ENCODE results near the gene PCID2.
"Not testable (repeated sequence)": the region's sequence is repeated elsewhere in the genome, so short reads cannot be mapped to it uniquely, and the experiment has no call there.

The PCID2 gene

DNA sequence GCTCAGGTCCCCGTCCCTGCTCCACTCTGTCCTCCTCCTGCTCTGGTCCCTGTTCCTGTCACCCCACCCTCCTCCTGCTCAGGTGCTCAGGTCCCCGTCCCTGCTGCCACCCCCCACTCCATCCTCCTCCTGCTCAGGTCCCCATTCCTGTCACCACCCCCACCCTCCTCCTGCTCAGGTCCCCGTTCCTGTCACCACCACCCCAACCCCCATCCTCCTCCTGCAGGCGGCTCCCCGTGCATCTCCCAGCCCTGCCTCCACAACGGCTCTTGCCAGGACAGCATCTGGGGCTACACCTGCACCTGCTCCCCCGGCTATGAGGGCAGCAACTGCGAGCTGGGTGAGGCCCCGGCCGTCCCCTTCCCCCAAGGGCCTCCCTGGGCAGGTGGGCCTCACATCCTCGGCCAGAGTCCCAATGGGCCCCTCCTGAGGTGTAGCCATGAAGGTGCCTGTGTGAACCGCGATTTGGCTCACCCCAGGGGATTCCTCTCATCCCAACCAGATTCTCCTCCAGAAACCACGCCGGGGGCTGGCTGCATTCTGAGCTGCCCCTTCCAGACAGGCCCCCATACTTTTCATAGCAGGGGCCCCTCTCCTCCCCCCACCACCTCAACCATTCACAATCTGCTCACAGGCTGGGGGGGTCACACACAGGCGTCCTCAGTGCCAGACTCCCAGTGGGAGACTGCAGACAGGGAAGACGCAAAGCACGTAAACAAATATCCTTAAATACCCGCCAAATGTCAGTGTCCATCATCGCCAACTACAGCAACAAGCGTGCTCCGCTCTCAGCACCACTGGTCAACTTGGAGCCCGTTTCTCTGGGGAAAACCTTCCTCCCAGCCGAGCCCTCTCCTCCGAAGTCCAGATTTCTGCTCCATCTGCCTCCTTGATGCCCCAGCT is 45.4 kb downstream of the PCID2 start:
- DNase-seq: no peak

DNA sequence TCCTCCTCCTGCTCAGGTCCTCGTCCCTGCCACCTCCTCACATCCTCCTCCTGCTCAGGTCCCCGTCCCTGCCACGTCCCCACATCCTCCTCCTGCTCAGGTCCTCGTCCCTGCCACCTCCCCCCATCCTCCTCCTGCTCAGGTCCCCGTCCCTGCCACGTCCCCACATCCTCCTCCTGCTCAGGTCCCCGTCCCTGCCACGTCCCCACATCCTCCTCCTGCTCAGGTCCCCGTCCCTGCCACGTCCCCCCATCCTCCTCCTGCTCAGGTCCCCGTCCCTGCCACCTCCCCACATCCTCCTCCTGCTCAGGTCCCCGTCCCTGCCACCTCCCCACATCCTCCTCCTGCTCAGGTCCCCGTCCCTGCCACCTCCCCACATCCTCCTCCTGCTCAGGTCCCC is 46.5 kb downstream of the PCID2 start:
- DNase-seq: not testable (repeated sequence)

DNA sequence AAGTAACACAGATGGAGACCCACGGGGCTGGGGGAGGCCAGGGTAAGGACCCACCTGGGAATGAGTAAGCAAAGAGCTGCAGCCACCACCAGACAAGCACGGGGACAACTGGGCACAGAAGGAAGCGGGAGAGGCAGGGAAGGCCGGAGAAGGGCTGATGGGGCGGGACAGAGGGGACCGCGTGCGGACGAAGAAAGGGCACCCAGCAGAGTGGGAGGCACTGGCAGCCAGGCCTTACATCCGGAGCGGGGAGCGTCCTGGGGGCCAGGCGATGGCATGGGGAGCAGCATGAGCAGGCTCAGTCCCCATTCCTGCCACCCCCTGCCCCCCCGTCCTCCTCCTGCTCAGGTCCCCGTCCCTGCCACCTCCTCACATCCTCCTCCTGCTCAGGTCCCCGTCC is 47.0 kb downstream of the PCID2 start:
- DNase-seq: no peak

DNA sequence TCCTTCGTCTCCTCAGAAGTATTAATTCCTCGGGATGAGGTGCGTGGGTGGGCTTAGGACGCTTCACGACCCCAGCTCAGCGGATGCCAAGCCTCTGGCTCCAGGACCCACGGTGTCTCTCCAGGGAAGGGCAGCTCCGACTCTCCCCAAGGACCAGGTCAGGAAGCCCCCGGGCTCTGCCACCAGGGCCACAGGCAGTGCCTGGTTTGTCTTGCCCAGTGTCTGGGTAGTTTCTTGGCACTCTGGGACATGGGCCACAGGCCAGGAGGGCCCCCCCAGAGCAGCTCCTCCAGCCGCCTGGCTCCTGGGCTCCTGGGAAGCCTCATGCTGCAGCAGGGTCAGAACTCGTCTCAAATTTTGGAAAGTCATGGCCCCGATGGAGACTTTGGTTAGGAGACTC is 47.5 kb downstream of the PCID2 start:
- DNase-seq: no peak

DNA sequence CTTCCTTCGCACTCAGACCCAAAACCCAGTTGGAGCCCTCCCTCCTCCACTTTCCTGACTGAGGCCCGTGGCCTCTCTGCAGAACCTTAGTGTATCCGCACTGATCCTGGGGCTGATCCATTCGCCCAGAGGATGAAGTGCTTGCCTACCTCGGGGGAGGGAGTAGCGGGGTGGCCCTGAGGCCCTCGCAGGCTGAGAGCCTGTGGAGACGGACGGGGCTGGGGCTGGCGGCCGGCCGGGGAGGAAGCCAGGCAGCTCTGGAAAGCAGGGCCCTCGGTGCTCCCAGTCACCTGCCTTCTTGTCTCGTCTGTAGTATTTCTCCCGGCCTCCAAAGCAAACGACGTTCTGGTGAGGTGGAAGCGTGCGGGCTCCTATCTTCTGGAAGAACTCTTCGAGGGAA is 48.8 kb downstream of the PCID2 start:
- DNase-seq: no peak

DNA sequence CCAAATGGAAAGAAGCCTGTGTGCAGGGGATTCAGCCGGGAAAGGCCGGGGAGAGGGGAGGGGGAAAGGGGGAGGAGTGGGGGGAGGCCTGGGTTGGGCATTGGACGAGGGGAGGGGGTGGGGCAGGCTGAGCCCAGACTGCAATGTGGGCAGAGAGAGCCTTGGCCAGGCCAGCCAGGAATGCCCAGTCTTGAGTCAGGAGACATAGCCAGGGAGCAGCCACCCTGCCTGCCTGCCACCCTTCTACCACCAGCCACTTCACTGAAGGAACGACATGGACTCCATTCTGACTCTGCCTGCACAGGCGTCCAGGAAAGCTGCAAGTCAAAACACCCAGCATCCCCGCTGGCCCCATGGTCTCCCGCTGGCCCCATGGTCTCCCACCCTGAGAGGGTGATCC is 49.5 kb downstream of the PCID2 start:
- no peak for DNase-seq

DNA sequence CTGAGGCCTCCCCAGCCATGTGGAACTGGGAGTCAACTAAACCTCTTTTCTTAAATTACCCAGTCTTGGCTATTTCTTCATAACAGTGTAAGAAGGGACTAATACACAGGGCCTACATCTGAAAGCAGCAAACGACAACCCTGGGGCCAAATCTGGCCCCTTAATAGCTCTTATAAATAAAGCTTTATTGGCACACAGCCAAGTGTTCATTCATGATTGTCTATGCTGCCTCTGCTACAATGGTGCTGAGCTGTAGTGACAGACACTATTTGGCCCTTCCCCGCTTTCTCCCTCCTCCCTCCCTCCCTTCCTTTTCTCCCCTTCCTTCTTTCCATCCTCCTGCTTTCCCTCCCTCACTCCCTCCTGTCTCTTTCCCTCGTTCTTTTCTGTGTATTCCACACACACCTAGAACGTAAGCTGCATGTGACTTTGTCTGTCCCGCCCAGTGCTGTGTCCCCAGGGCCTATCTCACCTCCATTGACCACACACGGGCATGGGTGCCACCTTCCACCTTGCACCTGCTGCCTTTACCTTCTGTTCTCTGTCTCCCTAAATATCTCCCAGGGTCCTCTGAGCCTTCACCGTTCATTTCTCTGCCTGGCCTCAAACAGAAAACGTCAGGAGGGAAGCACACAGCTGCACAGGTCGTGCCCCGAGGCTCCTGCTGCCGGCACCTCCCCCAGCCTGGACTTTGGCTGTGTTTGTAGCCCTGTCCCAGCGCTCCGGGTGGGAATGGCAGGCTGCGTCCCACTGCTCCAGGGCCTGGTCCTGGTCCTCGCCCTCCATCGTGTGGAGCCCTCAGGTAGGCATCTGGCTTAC is 50.3 kb downstream of the PCID2 start, which contains the start of gene PROZ:
Gene PROZ, plus strand, starts transcription at position 720 of the 819 bp plus-strand sequence. Its CDS starts 13 bp downstream, at position 733.
- no peak for DNase-seq

DNA sequence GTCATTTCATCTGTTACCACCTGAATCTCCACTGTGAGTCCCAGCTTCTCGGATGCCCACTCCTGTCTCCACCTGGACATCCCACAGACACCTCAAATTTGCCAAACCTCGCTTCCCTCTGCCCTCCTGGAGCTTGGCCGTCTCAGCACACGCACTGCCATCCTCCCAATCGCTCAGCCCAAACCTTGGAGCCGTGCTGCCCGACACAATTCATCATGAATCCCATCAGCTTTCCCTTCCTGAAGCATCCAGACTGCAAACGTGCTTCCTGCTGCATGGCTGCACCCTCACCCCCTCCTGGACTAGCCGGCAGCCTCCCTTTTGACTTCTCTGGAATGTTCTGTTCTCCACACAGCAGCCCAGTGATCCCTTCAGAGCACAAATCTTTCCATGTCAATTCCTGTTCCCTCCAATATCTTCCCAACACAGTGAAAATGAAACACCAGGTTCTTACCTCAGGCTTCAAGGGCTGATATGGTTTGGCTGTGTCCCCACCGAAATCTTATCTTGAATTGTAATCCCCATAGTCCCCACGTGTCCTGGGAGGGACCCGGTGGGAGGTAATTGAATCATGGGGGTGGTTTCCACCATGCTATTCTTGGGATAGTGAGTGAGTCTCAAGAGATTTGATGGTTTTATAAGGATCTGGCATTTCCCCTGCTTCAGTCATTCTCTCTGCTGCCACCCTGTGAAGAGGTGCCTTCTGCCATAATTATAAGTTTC is 51.1 kb downstream of the PCID2 start:
- DNase-seq: no peak

DNA sequence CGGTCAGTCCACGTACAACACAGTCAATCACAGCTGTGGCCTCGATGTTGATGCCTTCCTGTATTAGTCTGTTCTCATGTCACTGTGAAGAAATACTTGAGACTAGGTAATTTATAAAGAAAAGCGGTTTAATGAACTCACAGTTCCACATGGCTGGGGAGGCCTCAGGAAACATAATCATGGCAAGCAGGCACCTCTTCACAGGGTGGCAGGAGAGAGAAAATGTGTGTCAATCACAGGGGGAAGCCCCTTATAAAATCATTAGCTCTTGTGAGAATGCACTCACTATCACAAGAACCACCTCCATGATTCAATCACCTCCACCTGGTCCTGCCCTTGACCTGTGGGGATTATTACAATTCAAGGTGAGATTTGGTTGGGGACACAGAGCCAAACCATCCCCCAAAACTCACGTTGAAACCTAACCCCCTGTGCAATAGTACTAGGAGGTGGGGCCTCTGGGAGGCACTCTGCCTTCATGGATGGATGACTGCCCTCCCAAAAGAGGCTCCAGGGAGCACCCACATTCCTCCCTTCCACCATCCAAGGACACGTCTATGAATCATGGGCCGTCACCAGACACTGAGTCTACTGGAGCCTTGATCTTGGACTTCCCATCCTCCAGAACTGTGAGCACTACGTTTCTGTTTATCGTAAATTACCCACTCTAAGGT is 52.4 kb downstream of the PCID2 start:
- no peak for DNase-seq

DNA sequence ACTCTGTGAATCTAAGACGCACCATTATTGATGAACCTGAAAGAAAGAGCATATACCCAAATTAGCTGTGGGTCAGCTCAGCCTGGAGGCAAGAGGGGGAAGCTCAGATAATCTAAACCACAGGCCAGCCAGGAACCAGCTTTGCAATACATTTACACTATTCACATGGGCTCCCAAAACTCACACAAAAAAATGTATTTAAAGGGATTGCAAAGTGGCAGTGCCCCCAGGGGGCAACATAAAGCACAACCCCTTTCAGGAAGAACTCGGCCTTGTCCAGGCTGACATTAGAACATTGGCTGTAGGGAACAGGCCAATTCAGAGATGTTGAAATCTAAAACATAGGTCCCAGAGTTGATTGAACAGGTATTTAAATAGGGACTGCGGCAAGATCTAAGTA is 53.3 kb downstream of the PCID2 start:
- DNase-seq: no peak

DNA sequence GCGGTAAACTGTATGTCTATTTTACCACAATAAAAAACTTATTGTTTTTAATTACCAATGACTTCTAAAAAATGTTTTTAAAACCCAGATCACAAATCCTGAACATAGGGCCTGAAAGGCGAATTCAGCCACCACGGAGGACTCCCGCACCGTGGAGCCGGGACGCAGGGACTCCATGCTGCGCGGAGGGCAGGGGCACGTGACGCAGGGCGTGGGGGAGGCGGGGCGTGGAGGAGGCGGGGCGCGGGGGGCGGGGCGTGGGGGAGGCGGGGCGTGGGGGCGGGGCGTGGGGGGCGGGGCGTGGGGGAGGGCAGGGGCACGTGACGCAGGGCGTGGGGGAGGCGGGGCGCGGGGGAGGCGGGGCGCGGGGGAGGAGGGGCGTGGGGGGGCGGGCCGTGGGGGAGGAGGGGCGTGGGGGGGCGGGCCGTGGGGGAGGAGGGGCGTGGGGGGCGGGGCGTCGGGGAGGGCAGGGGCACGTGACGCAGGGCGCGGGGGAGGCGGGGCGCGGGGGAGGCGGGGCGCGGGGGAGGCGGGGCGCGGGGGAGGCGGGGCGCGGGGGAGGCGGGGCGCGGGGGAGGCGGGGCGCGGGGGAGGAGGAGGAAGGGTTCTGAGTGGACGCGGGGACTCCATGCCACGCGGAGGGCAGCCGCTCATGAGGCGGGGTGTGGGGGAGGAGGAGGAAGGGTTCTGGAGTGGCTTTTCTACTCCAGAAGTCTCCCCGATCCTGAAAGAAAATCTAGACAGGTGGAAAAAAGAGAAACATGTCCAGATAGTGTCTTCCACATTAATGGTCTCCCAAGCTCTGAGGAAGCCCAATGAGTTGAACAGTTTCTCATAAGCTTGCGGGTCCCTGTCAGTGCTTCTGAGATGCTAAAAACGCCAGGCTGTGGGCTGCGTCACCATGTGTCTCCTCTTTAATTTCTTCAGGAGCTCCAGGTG is 54.4 kb downstream of the PCID2 start:
- peak; percentile 18 for DNase-seq

DNA sequence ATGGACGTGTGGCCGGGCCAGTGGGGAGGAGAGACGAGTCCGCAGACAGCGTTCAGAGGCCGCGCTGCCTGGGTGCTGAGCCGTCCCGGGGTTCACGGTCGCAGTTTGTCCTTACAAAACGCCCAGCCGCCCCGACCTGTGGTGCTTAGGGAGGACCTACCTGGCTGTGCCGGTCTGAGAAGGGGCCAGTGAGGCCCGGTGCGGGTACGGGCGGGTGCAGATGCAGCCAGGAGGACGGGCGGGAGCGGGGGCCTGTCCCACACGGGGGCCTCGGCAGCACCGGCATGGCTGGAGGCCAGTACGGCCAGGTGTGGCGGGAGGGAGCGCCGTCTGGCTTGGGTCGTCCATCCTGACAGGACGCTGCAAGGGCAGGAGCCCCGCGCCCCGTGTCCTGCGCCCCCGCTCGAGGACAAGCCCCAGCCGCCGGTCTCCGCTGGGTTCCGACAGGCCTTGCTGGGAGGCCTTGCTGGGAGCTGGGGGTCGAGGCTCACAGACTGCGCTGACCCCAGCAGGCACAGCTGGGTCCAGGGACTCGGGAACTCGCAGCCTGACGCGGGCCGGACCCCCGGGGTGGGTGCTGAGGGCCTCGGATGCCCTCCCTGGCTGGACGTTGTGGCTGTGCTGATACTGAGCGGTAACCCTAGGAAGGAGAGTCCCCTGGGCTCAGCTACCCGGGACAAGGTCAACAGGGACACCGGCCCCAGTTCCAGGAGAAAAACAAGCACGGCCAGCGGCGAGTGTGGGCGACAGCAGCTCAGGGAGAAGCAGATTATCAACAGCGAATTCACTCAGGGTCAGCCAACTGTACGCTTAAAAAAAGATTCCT is 55.3 kb downstream of the PCID2 start:
- no peak for DNase-seq

DNA sequence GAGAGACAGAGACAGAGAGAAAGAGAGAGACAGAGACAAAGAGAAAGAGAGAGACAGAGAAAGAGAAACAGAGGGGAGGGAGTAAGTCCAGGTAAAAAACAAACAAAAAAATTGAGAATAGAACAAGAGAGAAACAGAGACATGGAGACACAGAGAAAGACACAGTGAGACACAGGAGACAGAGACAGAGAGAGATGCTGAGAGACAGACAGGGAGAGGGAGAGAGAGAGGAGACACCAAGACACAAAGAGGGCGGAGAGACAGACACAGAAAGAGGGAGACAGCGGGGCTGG is 55.8 kb downstream of the PCID2 start:
- no peak for DNase-seq

DNA sequence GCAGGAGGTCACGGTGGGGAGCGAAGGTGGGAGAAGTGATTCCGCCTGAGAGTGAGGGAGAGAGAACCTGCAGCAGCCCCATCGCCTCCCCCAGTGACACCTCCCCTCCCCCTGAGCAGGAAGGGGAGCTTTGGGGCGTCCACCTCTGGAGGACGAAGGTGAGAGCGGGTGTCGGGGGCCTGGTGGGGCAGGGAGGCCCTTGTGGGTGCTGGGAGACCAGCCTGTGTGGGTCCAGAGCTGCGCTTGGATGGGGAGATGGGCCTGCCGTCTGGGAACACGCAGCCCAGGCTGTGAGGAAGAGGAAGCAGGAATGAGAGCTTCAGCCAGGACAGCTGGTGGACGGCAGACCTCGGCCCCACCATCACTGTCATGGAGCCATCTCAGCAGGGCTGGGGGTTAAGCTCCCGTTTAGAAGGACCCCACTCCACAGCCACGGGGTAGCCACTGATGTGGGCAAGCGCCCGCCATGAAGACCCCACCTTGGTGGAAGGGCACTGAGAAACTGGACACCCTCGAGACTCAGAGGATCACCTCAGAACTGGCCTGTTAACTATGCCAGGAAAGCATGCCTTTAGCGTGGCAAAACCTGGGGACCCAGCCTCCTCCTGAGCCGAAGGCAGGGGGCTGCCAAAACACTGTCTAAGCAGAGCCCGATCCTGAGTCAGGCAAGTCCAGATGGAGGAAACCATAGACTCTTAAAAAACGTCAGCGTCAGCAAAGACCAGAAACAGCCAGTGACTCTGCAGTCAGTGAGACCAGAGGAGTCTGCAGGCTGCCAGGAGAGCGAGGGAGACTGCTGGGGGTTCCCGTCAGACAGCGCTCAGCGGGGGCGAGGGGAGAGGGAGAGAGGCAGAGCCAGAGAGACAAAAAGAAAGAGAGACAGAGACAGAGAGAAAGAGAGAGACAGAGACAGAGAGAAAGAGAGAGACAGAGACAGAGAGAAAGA is 56.5 kb downstream of the PCID2 start:
- peak; percentile 11 for DNase-seq

DNA sequence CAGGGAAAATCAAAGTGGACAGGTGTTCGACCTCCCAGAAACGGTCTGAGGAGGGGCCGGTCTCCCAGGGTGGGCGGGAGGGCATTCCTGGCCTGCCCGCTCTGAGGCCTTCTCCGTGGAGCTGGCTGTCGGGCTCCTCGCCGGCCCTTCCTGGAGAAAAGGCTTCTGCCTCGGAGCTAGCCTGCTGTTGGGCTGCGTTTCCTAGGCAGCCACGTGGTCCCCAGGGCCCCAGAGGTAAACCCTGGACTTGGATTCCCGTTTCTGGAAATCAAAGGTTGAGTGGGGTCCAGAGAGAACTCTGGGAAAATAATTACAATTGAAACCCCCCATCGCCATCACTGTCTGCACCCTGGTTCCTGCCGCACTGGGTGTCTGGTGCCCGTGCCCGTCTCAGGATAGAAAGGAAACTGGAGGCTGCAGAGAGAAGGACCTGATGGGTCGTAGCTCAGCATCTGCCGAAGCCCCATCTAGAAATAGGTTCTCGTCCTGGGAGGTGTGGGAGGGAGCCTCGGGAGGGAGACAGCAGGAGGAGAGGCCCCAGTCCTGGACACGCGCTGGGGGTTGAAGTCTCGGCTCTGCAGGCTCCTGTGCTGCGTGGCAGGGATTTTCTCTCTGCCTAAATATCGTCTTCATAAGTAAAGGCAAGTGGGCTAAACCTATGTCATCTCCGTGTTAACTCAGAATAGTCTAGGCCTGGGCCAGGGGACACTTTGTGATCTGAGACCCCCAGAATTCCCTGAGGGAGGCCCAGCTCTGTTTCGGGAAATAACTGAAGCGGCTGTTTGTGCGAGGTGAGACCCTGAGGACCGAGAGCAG is 57.7 kb downstream of the PCID2 start:
- no peak for DNase-seq

DNA sequence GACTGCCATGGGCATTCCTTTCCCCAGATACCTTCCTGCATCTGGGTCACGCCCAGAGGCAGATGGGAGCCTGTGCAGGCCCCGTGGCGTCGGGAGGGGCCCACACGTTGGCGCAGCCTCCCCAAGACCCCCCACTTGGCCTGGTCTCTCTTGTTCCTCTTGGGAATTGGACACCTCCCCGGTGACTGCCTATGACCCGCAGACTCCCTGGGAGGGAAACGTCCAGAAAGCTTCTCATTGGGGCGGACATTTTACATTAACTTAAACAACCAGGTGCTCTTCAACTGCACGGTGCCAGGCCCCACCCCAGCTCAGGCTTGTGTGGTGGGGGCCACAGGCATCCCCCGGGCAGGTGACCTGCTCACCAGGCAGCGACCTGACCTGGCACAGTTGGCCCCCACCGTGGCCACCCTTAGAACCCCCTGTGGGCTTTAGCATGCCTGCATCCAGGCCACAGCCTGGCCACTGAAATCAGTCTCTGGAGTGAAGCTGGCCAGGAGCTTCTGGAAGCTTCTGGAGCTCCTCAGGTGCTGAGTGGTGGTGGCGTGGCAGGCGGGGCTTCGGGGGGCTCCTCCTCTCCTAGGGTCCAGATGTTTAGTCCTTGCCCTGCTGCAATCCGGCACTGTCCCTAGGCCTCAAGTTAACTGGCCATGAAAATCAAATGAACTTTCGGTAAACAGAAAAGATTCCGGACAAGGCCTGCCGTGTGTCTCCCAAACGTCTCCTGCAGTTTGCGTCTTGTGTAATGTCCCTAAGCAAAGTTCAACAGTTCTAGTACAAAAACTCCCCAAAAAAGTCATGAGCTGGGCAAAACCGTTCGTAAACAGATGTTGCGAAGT is 58.5 kb downstream of the PCID2 start:
- no peak for DNase-seq

DNA sequence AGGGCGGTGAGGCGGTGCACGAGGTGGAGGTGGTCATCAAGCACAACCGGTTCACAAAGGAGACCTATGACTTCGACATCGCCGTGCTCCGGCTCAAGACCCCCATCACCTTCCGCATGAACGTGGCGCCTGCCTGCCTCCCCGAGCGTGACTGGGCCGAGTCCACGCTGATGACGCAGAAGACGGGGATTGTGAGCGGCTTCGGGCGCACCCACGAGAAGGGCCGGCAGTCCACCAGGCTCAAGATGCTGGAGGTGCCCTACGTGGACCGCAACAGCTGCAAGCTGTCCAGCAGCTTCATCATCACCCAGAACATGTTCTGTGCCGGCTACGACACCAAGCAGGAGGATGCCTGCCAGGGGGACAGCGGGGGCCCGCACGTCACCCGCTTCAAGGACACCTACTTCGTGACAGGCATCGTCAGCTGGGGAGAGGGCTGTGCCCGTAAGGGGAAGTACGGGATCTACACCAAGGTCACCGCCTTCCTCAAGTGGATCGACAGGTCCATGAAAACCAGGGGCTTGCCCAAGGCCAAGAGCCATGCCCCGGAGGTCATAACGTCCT is 59.4 kb downstream of the PCID2 start:
- no peak for DNase-seq
